HG02970 (cell line): ENCODE measurements around the gene KCNJ6.
"Not testable (repeated sequence)": the region's sequence is repeated elsewhere in the genome, so short reads cannot be mapped to it uniquely, and the experiment has no call there.

Source experiments
- ATAC-seq: cut with Tn5 transposase; IDR thresholded peaks from one replicate; pipeline ENCODE4 v1.9.1; 2021; ENCODE audit warnings: mild to moderate bottlenecking, moderate library complexity, moderate number of reproducible peaks; ENCODE audit not compliant: unreplicated experiment, low FRiP score

Gene KCNJ6

GRCh38 chr21:37746849-37747248 is 169.4 kb downstream of the KCNJ6 start:
- no peak for ATAC-seq

GRCh38 chr21:37744551-37744950 is 171.7 kb downstream of the KCNJ6 start:
- ATAC-seq: no peak

GRCh38 chr21:37742532-37742931 is 173.7 kb downstream of the KCNJ6 start:
- no peak for ATAC-seq

- no peak for ATAC-seq
Measured at GRCh38 chr21:37742115-37742514, 174.1 kb downstream of the KCNJ6 start.

DNA sequence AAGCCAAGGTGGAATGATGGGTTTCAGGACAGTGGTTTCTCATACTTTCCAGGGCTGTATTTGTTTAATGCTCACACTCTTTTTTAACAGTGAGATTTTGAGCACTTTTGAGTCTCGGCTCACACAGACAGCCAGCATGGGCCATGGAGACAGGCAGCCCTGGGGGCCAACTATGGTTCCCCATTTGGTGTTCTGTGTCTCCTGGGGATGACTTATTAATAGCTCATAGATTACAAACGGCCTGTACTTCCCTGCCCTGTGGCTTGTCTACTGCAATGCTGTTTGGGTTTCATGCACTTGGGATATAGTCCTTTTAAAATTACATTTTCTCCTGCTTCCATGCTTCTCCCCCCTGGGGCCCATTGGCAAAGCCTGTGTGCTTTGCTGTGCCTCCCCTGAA is 178.3 kb downstream of the KCNJ6 start:
- no peak for ATAC-seq

GRCh38 chr21:37737507-37737906 is 178.8 kb downstream of the KCNJ6 start:
- no peak for ATAC-seq

GRCh38 chr21:37734846-37735245 is 181.4 kb downstream of the KCNJ6 start:
- ATAC-seq: no peak

DNA sequence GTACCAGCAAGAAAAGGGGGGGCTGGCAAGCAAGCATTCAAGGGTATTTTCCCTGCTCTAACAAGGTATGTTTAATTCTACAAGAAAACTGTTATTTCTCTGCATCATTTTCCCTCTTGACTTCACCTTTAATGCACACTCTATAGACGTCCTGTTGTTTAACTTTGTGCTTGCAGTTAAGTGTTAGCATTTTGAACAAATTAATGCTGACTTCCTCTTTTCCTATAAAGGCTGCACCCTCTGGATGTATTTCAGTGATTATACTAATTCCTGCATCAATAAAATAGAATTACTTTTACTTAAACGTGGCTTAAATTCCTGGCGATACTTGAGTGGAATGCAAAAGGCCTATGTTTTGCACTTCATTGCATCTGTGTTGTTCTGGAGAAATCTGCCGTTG is 183.3 kb downstream of the KCNJ6 start:
- no peak for ATAC-seq

DNA sequence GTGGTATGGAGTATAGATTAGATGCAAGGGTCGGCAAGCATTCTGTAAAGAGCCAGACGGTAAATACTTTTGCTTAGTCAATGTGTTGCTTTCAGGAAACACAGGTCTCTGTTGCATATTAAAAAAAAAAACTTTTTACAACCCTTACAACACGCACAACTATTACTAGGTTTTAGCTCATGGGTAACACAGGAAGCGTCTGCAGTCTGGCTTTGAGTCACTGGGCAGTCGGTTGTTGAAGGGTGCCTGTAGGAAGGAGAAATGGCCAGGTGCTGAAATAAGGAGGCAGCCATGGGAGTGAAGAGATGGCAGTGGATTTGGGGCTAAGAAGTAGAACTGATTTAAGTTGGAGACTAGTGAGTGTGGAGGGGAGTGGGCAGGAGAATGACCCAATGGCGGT is 192.1 kb downstream of the KCNJ6 start:
- ATAC-seq: no peak

DNA sequence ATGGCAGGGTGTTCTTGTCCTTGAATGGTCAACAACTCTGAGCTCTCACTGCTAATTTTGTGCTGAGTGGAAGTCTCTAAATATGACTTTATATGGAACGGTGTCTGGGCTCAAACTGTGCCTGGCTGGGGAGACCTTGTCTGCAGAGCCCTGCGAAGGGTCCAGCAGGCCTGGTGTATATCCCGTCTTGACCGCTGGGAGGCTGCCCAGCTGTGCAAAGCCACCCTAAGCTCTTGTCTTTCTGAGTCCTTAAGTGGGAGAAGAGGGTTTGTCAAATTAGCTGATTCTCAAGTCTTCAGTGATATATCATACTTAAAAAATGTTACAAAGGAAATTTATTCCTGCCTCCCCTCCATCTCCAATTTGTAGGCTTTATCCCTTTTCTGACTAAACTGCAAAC is 198.7 kb downstream of the KCNJ6 start:
- ATAC-seq: no peak

DNA sequence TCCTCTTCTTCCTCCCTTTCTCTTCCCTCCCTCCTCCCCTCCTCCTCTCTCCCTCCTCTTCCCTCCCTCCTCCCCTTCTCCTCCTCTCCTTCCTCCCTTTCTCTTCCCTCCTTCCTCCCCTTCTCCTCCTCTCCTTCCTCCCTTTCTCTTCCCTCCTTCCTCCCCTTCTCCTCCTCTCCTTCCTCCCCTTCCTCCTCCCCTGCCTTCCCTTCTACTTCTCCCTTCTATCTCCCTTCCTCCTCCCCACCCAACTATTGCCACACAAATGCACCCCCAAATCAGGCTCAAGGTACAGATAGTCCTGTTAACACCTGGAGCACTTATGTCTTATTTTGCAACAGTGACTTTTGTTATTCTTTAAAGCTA is 203.7 kb downstream of the KCNJ6 start:
- ATAC-seq: not testable (repeated sequence)

- ATAC-seq: no peak
Measured at GRCh38 chr21:37711836-37712568, 204.3 kb downstream of the KCNJ6 start.

DNA sequence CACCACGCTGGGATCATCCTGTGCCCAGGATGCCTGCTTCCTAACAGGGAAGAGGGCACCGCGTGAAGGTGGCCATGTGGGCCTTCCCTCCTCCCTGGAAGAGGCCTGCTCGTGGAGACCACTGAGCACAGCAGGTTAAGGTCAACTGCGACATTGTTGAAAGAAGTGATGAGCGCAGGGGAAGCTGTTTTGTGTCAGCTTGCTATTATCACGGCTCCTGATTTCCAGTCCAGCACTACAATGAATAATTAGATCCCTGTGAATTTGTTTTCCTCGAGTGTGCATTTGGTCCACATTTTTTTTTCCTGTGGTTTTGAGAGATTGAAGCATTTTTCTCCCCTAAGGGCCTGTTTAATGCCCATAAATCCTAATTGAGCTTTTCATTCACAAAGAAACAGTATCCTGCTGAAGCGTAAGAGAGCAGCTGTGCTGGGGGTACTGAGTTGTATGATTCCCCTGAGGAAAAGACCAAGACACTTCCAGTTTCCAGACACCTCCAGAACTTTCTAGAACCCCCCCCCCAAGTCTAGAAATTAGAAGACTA is 204.9 kb downstream of the KCNJ6 start:
- ATAC-seq: no peak

DNA sequence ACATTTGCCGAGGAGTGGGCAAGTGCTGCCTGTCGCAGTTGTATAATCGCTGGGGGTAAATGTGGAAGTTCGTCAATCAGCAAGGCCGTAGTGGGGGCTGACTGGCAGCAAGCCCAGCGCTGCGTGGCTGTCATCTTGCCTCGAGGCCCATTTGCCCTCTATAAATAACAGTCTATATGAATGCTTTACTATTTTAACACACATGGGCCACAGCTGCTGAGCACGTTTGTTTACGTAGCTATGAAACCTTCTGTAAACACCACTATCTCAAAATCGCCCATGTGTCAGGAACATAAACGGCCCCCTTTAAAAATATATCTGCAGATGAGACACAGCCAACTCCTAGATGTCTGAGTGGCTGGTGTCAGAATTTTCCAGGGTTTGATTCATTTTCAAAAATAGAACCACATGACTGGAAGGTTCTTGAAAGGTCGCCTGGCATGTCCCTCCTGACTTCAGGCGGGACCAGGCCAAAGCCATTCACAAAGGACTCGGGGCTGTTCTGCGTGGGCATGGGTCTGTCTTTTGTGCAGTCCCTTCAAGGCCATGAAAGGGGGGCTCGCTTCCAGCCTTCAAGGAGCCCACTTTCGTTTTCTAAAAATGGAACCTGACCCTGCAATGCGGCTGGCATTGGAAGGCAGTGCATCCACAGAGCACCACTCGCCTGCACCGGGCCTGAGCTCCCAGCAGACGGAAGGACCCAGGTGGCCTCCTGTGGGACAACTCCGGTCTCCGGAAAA is 205.5 kb downstream of the KCNJ6 start:
- ATAC-seq: no peak

GRCh38 chr21:37704751-37705150 is 211.5 kb downstream of the KCNJ6 start:
- no peak for ATAC-seq

GRCh38 chr21:37702241-37702640 is 214.0 kb downstream of the KCNJ6 start:
- no peak for ATAC-seq

- ATAC-seq: peak; percentile 84
Measured at GRCh38 chr21:37700641-37701202, 215.5 kb downstream of the KCNJ6 start.

DNA sequence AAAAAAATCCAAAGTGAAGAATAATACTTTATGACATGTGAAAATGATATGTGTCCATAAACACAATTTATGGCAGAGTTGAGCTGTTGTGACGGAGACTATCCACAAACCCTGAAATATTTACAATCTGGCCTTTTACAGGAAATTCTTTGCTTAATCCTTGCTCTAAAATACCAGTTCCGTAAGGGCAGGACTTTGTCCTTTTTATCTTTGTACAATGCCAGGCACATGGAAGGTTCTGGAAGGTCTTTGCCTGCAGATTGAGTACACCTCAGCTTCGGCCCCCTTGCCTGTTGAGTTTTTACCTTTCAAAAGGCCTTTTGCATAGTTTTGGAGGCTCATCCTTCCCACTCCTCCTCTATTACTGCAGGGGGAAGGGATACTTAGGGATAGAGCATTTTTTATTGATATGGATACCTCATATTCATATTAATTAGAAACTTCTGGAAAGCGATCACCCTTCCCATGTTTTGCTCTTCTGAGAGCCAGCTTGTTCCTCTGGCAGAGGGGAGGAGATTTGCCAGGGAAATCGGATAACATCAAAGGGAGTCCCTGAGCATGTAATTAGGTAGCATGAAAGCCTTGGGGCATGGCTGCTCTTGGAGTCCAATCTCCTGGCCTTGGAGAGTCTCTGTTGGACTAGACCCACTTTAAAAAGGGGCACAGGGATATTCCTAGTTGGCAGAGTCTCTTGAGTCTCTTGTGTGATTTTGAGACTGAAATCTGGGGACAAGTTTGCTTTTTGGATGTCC is 217.1 kb downstream of the KCNJ6 start:
- no peak for ATAC-seq

DNA sequence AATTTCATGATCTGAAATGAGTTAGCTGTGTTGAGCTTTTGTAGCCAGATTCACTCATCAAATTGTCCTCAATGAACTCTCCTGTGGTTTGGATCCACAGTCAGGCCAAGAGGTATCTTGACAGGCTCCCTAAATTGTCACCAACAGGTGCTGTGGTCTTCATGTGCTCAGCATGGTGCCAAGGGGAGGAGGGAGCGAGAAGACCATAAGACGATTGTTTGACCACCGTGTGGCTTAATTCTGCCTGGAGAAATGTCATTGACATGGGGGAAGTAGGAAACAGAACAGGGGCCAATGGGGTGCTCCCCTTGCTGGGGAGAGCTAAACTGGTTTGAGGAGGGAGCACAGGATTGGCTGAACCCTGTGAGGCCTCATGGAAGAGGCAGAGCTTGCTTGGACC is 219.3 kb downstream of the KCNJ6 start:
- no peak for ATAC-seq

DNA sequence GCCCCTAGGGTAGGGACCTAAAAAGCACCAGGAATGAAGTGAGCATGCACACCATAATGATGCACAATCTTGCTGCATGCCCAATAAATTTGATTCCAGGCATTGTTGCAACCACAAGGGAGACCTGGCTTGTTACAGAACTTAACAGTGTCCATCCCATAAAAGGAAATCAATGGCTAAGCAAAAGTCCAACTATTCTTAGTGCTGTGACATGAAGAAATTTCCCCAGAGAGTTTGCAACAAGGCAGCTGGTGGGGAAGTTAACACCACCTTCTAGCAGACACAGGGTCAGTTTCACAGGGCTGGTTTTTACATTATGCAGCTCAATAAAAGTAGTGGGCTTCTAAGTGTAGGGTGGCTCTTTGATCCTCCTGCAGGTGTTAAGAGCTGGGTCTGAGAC is 221.1 kb downstream of the KCNJ6 start:
- no peak for ATAC-seq
